SK-N-MC (cell line): ENCODE measurements around the gene MAZ.

Experiments
- EZH2 ChIP-seq: fragments of 200-600 bp; sonication (generic); IDR thresholded peaks from one replicate; pipeline ENCODE4 v1.6.1; 2017; ENCODE audit warnings: antibody characterized with exemption
- FOXP2 ChIP-seq: optimal IDR thresholded peaks from 2 replicates; pipeline ENCODE3; 2011; ENCODE audit warnings: mild to moderate bottlenecking, moderate library complexity; ENCODE audit not compliant: insufficient read depth; ENCODE audit errors: extremely low read length, control extremely low read depth
- POLR2AphosphoS5 ChIP-seq: IDR thresholded peaks from 2 replicates; pipeline ENCODE4 v1.6.1; 2012; ENCODE audit warnings: mild to moderate bottlenecking, low read depth, low read length, borderline replicate concordance

- TF ChIP-seq POLR2AphosphoS5 (no peak), EZH2 (no peak), FOXP2 (no peak)
Measured at GRCh38 chr16:29777576-29778350, 28.6 kb upstream of the MAZ start, which contains the start of gene ZG16.
